ENCODE results near the gene CASQ1. TPM values are rescaled to one million over a fixed set of nuclear protein-coding genes. Genes with fewer than 3 reads are reported as not detected.

Gene CASQ1
- total RNA-seq, 4 donors from 2014 or later = 0.44 to 0.75 TPM; not detected in 2

DNA sequence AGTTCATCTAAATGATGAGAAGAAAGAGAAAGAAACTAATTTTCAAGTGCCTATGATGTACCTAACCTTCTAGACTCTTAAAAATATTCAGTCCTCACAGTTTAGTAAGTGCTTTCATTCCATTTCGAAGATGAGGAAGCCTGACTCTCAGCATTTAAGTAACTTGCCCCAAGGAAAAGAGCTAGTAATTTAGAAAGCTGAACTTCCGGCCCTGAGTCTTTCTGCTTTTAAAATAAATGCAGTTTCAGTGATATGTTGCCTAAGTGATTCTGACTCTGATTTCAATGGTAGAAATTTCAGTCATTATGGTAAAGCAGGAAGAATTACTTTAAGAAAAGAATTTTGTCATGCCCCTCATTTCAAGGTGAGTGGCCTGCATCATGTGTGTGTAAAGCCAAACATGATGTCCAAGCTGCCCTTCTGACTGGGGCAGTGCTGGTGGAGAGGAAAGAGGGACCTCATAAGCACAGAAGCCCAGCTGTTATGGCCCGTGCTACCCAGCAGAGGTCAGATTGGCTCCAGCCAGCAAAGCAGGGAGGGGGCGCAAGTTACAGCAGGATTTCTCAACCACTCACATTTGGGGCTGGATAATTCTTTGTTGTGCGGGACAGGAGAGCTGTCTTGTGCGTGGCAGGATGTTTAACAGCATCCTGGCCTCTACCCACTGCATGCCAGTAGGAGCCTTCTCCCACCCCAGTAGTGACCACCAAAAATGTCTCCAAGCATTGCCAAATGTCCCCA, 28.2 kb upstream of the CASQ1 start:
- TF ChIP-seq, protein P1, sequence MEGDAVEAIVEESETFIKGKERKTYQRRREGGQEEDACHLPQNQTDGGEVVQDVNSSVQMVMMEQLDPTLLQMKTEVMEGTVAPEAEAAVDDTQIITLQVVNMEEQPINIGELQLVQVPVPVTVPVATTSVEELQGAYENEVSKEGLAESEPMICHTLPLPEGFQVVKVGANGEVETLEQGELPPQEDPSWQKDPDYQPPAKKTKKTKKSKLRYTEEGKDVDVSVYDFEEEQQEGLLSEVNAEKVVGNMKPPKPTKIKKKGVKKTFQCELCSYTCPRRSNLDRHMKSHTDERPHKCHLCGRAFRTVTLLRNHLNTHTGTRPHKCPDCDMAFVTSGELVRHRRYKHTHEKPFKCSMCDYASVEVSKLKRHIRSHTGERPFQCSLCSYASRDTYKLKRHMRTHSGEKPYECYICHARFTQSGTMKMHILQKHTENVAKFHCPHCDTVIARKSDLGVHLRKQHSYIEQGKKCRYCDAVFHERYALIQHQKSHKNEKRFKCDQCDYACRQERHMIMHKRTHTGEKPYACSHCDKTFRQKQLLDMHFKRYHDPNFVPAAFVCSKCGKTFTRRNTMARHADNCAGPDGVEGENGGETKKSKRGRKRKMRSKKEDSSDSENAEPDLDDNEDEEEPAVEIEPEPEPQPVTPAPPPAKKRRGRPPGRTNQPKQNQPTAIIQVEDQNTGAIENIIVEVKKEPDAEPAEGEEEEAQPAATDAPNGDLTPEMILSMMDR (IDR thresholded peaks at IDR 0.05; ENCODE audit: low read depth) = no peak

DNA sequence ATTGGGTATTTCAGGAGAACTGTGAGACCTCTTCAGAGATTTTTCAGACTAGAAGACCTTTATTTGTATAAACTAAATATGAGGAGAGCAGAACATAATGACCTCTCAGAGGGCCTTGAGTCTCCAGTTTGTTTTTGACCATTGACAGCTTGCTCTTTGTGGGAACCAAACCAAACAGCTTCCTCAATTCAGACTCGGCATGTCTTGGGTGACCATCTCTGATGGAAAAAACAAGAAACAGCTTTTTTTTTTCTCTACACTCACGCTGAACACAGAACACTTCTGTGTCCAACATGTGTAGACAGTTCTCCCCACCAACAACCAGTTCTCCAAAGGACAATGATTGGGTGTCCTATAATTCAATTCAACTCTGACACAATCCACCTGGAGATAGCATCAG, 27.4 kb upstream of the CASQ1 start:
- TF ChIP-seq, protein P1 (IDR thresholded peaks at IDR 0.05; ENCODE audit: low read depth) = no peak

DNA sequence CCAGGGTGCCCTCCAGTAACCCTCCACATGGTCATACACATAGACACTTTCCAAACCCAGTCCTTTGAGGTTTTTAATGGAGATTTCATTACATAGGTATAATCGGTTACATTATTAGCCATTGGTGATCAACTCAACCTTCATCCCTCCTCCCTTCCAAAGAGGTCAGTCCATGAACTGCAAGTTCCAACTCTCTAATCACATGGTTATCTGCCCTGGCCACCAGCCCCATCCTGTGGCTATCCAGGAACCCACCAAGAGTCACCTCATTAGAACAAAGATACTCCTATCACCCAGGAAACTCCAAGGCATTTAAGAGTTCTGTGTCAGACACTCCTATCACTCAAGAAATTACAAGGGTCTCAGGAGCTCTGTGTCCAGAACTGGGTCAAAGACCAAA, 26.8 kb upstream of the CASQ1 start:
- TF ChIP-seq, protein P1 (IDR thresholded peaks at IDR 0.05; ENCODE audit: low read depth) = no peak

DNA sequence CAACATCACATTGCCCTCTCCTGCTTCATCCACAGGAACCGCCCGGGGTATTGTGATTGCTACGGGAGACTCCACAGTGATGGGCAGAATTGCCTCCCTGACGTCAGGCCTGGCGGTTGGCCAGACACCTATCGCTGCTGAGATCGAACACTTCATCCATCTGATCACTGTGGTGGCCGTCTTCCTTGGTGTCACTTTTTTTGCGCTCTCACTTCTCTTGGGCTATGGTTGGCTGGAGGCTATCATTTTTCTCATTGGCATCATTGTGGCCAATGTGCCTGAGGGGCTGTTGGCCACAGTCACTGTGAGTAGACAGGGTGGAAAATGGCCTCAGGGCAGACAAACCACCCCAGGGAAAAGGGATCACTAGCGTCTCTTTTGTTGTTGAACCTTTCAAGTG, 26.3 kb upstream of the CASQ1 start:
- TF ChIP-seq, protein P1 (IDR thresholded peaks at IDR 0.05; ENCODE audit: low read depth) = no peak

DNA sequence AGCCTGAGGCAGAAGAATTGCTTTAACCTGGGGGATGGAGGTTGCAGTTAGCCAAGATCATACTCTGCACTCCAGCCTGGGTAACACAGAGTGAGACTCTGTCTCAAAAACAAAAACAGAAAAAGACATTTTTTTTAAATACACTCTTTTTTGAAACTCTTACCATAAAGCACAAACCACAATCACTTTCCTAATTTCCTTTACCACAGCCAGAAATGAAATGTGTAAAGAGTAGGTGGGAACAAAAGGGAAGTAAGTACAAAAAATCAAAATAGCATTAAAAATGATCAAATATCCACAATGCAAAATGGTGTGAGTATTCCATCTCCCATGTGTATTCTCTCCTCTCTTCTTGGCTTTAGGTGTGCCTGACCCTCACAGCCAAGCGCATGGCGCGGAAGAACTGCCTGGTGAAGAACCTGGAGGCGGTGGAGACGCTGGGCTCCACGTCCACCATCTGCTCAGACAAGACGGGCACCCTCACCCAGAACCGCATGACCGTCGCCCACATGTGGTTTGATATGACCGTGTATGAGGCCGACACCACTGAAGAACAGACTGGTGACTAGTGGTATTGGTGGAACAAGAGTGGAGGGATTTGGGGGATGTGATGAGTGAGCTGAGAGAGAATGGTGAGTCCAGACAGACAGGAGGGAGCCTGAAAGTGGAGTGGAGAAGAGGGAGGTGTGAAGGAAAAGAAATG, 24.1 kb upstream of the CASQ1 start:
- TF ChIP-seq, protein P1 (IDR thresholded peaks at IDR 0.05; ENCODE audit: low read depth) = no peak

DNA sequence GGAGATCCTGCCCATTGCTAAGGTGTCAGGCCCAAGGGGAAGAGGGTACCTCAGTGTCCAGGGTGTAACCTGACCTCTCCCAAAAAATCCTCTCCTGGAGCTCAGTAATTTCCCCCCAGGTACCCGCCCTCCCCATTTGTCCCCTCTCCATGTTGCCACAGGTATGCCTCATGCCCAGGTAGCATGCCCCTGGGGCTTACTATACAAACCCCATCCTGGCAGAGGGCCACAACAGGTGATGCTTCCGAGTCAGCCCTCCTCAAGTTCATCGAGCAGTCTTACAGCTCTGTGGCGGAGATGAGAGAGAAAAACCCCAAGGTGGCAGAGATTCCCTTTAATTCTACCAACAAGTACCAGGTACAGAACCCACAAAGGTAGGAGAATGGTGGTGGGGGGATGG, 23.3 kb upstream of the CASQ1 start:
- TF ChIP-seq, protein P1 (IDR thresholded peaks at IDR 0.05; ENCODE audit: low read depth) = no peak

DNA sequence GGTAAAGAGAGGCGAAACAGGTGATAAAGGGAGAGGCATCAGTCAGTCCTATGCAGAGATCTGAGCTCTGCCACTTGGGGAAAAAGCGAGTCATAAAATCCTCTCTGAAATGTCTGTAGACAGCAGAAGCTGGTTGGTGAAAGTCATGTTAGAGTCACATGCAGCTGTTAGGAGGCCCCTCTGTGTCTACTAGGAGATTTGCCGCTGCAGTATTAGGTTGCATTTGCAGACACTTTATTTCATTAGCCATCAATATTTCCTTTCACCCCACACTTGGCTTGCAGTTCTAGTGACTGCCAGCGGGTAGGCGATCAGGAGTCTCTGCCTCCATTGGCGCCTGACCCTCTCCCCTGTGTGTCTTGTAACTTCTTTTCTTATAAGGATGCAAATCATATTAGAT, 22.8 kb upstream of the CASQ1 start:
- TF ChIP-seq, protein P1 (IDR thresholded peaks at IDR 0.05; ENCODE audit: low read depth) = no peak
